Forelimb muscle (tissue), 1 donor: ENCODE data around the gene SARNP. TPM values are rescaled to one million over a fixed set of nuclear protein-coding genes. Genes with fewer than 3 reads are reported as not detected.

Experiments used
- DNase-seq: peaks from one replicate; pipeline ENCODE4 v3.0.0-alpha.2; 2013; ENCODE audit warnings: low read depth
- polyA plus RNA-seq: library from polyadenylated mRNA; unstranded; fragments of 120-200 nt; gene quantifications from one replicate; pipeline ENCODE4 v1.2.1, GENCODE V29; 2013; ENCODE audit not compliant: insufficient read length

SARNP gene
- polyA plus RNA-seq, 1 donor = 68.8 TPM

GRCh38 chr12:55743406-55744339 lies 73.9 kb downstream of the SARNP start:
- no peak for DNase-seq

GRCh38 chr12:55742719-55743405 lies 74.7 kb downstream of the SARNP start, which contains the start of gene GDF11:
GDF11 (plus strand) TSS chr12:55743122; CDS start chr12:55743317, 195 bp downstream.
- DNase-seq = no peak

- DNase-seq = no peak
Measured at GRCh38 chr12:55741931-55742680, 75.4 kb downstream of the SARNP start.

- DNase-seq = no peak
Measured at GRCh38 chr12:55739025-55739378, 78.5 kb downstream of the SARNP start.

- DNase-seq = peak; percentile 91
Measured at GRCh38 chr12:55738123-55739024, 79.2 kb downstream of the SARNP start.

- DNase-seq = no peak
Measured at GRCh38 chr12:55737581-55738122, 79.9 kb downstream of the SARNP start.

- no peak for DNase-seq
Measured at GRCh38 chr12:55736780-55737580, 80.5 kb downstream of the SARNP start.

- DNase-seq = no peak
Measured at GRCh38 chr12:55736076-55736475, 81.4 kb downstream of the SARNP start.

GRCh38 chr12:55734595-55734994 lies 82.9 kb downstream of the SARNP start:
- DNase-seq = no peak

- DNase-seq = no peak
Measured at GRCh38 chr12:55733858-55734257, 83.7 kb downstream of the SARNP start.

GRCh38 chr12:55733021-55733555 lies 84.4 kb downstream of the SARNP start:
- DNase-seq = no peak

GRCh38 chr12:55732288-55732687 lies 85.2 kb downstream of the SARNP start:
- no peak for DNase-seq

GRCh38 chr12:55729819-55730818 lies 87.4 kb downstream of the SARNP start:
- DNase-seq = no peak

- DNase-seq = peak; percentile 90
Measured at GRCh38 chr12:55728939-55729818, 88.3 kb downstream of the SARNP start, which contains the start of gene CD63. CD63 (minus strand) TSS chr12:55729009; CDS start chr12:55728341, 668 bp downstream.

GRCh38 chr12:55728186-55728938 lies 89.2 kb downstream of the SARNP start:
- DNase-seq = no peak

GRCh38 chr12:55727643-55728185 lies 89.8 kb downstream of the SARNP start:
- DNase-seq = no peak
